HepG2 (cell line): ENCODE data around the gene CIROP. TPM values are rescaled to one million over a fixed set of nuclear protein-coding genes. Genes with fewer than 3 reads are reported as not detected.

ENCODE experiments used
- CCDC6 ChIP-seq: sonication (generic); formaldehyde crosslinking; IDR thresholded peaks from 2 replicates; pipeline ENCODE4 v1.8.1; 2022; ENCODE audit warnings: mild to moderate bottlenecking, missing genetic modification reagents, moderate library complexity
- FOXJ3 ChIP-seq: sonication (generic); formaldehyde crosslinking; IDR thresholded peaks from 2 replicates; pipeline ENCODE4 v1.4.0; 2020; ENCODE audit warnings: missing genetic modification reagents, mild to moderate bottlenecking, borderline replicate concordance
- HNRNPK ChIP-seq: fragments of 200-400 bp; formaldehyde crosslinking; IDR thresholded peaks from 2 replicates; pipeline ENCODE4 v1.6.1; 2018; ENCODE audit warnings: low read length, low read depth, moderate library complexity, mild to moderate bottlenecking; ENCODE audit not compliant: poor library complexity, severe bottlenecking
- HOXA9 ChIP-seq: sonication (generic); formaldehyde crosslinking; IDR thresholded peaks from 2 replicates; pipeline ENCODE4 v1.8.1; 2022; ENCODE audit warnings: missing genetic modification reagents, mild to moderate bottlenecking, moderate library complexity, borderline replicate concordance
- NAIF1 ChIP-seq: sonication (generic); formaldehyde crosslinking; IDR thresholded peaks from 2 replicates; pipeline ENCODE4 v1.5.0; 2020; ENCODE audit warnings: mild to moderate bottlenecking, missing genetic modification reagents, borderline replicate concordance
- PRDM10 ChIP-seq: sonication (generic); formaldehyde crosslinking; IDR thresholded peaks from 2 replicates; pipeline ENCODE4 v1.4.0; 2020; ENCODE audit warnings: low read depth, missing genetic modification reagents
- PRDM4 ChIP-seq: sonication (generic); formaldehyde crosslinking; IDR thresholded peaks from 2 replicates; pipeline ENCODE4 v1.9.0; 2021; ENCODE audit warnings: missing genetic modification reagents, borderline replicate concordance
- RAD21 ChIP-seq: fragments of 450-650 bp; formaldehyde crosslinking; IDR thresholded peaks from 2 replicates; pipeline ENCODE4 v1.5.0; 2020; ENCODE audit warnings: mild to moderate bottlenecking
- SALL2 ChIP-seq: sonication (generic); formaldehyde crosslinking; IDR thresholded peaks from 2 replicates; pipeline ENCODE4 v1.8.1; 2023; ENCODE audit warnings: mild to moderate bottlenecking, missing genetic modification reagents, inconsistent platforms
- SKI ChIP-seq: fragments of 450-650 bp; IDR thresholded peaks from one replicate; pipeline ENCODE4 v1.6.1; 2018; ENCODE audit warnings: mild to moderate bottlenecking; ENCODE audit not compliant: partially characterized antibody
- SMC3 ChIP-seq: IDR thresholded peaks from 2 replicates; pipeline ENCODE4 v1.6.1; 2011; ENCODE audit warnings: low read length, improper control_type of control experiment
- TSC22D2 ChIP-seq: sonication (generic); formaldehyde crosslinking; IDR thresholded peaks from 2 replicates; pipeline ENCODE4 v1.5.1; 2020; ENCODE audit warnings: missing genetic modification reagents, mild to moderate bottlenecking, borderline replicate concordance
- YEATS4 ChIP-seq: sonication (generic); formaldehyde crosslinking; IDR thresholded peaks from 2 replicates; pipeline ENCODE4 v1.4.0; 2020; ENCODE audit warnings: missing genetic modification reagents, borderline replicate concordance
- ZBTB34 ChIP-seq: sonication (generic); formaldehyde crosslinking; IDR thresholded peaks from 2 replicates; pipeline ENCODE4 v1.8.0; 2022; ENCODE audit warnings: mild to moderate bottlenecking, missing genetic modification reagents
- ZBTB7A ChIP-seq: sonication (generic); formaldehyde crosslinking; IDR thresholded peaks from 2 replicates; pipeline ENCODE4 v1.8.0; 2022; ENCODE audit warnings: mild to moderate bottlenecking, missing genetic modification reagents
- ZMYM2 ChIP-seq: sonication (generic); formaldehyde crosslinking; IDR thresholded peaks from 2 replicates; pipeline ENCODE4 v1.8.0; 2022; ENCODE audit warnings: mild to moderate bottlenecking, missing genetic modification reagents
- ZNF138 ChIP-seq: sonication (generic); formaldehyde crosslinking; IDR thresholded peaks from 2 replicates; pipeline ENCODE4 v1.5.0; 2020; ENCODE audit warnings: mild to moderate bottlenecking, low read depth, missing genetic modification reagents
- ZNF335 ChIP-seq: sonication (generic); formaldehyde crosslinking; IDR thresholded peaks from 2 replicates; pipeline ENCODE4 v1.4.0; 2020; ENCODE audit warnings: missing genetic modification reagents
- ZNF343 ChIP-seq: sonication (generic); formaldehyde crosslinking; IDR thresholded peaks from 2 replicates; pipeline ENCODE4 v1.4.0; 2020; ENCODE audit warnings: mild to moderate bottlenecking, missing genetic modification reagents
- ZNF496 ChIP-seq: sonication (generic); formaldehyde crosslinking; IDR thresholded peaks from 2 replicates; pipeline ENCODE4 v1.8.1; 2023; ENCODE audit warnings: mild to moderate bottlenecking, moderate library complexity, missing genetic modification reagents; ENCODE audit not compliant: insufficient replicate concordance
- ZNF547 ChIP-seq: sonication (generic); formaldehyde crosslinking; IDR thresholded peaks from 2 replicates; pipeline ENCODE4 v1.5.1; 2020; ENCODE audit warnings: mild to moderate bottlenecking, missing genetic modification reagents
- polyA plus RNA-seq, 8 experiments: library from polyadenylated mRNA; depleted of rRNA in 3 of 8; stranded (reverse) in 7 of 8; unstranded in 1 of 8; fragments of >200 nt; fragmentation: Illumina TruSeq in 4 of 8; extraction: Trizol in 4 of 8; gene quantifications; 2 replicates each; pipeline versions ENCODE4 v1.2.1 to v1.2.3, GENCODE V29; 2011 to 2016; ENCODE audit warnings: low read depth in 4 of 8, missing spikeins in 1 of 8, mixed read lengths in 1 of 8; ENCODE audit not compliant: insufficient read depth in 1 of 8
- total RNA-seq, 5 experiments: library from RNA; depleted of rRNA; stranded (reverse); fragments of >200 nt; fragmentation: Illumina TruSeq; extraction: Trizol; gene quantifications; 2 replicates each; pipeline ENCODE4 v1.2.3, GENCODE V29; 2016; ENCODE audit warnings: low read depth in 1 of 5

Gene CIROP
- total and polyA plus RNA-seq, 2 of the 13 experiments (the other 11 are each of a cell fraction or from before 2014, with no cell fraction given), result 0.07 TPM; not detected in 1

GRCh38 chr14:23120541-23121251 is 15.9 kb upstream of the CIROP start (continued):
- peak; percentile 28; the same call in 1 of the 2 replicates for TF ChIP-seq SALL2 (CRISPR knock-in tag)
- TF ChIP-seq ZBTB34, result no peak
- no peak for TF ChIP-seq ZMYM2 (CRISPR knock-in tag)
- peak; percentile 78; the same call in 1 of the 2 replicates for TF ChIP-seq ZNF335 (CRISPR knock-in tag)
- no peak for TF ChIP-seq ZBTB7A
- no peak for TF ChIP-seq SKI
- peak; percentile 78 for TF ChIP-seq ZNF547 (CRISPR knock-in tag)
- TF ChIP-seq ZNF138 (CRISPR knock-in tag), result no peak
- no peak for TF ChIP-seq FOXJ3
- 0 out of 2 replicates have a peak, but pooled peaks have one; percentile 46 for TF ChIP-seq ZNF343 (CRISPR knock-in tag)
- peak; percentile 100 for TF ChIP-seq SMC3
- no peak for TF ChIP-seq ZNF496 (CRISPR knock-in tag)
- TF ChIP-seq CCDC6 (CRISPR knock-in tag), result peak; percentile 91; the same call in 1 of the 2 replicates
- TF ChIP-seq PRDM4 (CRISPR knock-in tag), result peak; percentile 71; the same call in 1 of the 2 replicates
- no peak for TF ChIP-seq YEATS4 (CRISPR knock-in tag)
- peak; percentile 100 for TF ChIP-seq RAD21 (CRISPR knock-in tag)
- TF ChIP-seq PRDM10 (CRISPR knock-in tag), result peak; percentile 82; the same call in 1 of the 2 replicates
- TF ChIP-seq HOXA9, result no peak
- no peak for TF ChIP-seq HNRNPK
- peak; percentile 96; the same call in 1 of the 2 replicates for TF ChIP-seq TSC22D2 (CRISPR knock-in tag)
- no peak for TF ChIP-seq NAIF1
